WI38 (cell line): ENCODE measurements around the gene KRT9.

Experiments used
- H3K4me3 ChIP-seq: 2 replicates; pipeline ENCODE4 v1.5.1; 2011; ENCODE audit warnings: low read depth, mild to moderate bottlenecking, control low read depth, low read length
- TF ChIP-seq, protein P1 (sequence below): IDR thresholded peaks from 2 replicates; pipeline ENCODE4 v1.5.1; 2012; ENCODE audit warnings: low read depth, mild to moderate bottlenecking, control low read depth, low read length

KRT9 gene

DNA sequence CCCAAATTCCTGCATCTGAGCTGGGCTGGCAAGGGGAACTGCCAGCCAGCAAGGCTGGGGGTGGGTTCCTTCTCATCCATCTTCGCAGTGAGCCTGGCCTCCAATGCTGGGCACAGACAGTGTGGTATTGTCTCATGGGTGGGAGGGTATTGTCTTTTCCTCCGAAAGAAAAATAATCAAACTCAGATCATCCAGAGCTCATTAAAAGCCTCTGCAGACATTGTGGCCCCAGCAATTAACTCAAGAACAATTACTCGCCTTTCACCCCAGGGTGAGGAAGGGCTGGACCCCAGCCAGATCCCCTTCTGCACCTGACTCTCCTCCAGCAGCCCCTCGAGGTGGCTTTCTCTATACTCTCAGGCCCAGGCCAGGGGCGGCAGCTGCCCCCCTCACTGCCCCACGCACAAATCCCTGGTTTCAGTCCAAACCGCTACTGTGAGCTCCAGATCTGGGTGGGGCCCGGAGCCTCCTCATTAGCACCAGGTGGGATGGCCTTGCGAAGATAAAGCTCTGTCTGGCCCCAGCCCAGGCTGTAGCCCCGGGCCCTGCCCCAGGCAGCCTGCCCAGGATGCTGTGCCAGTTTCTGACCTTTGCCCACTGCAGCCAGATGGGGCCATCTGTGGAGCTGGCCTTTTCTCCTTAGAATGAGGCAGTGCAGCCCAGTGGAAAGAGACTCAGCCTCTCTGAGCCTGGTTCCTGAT lies 50.9 kb downstream of the KRT9 start:
- TF ChIP-seq, protein P1, sequence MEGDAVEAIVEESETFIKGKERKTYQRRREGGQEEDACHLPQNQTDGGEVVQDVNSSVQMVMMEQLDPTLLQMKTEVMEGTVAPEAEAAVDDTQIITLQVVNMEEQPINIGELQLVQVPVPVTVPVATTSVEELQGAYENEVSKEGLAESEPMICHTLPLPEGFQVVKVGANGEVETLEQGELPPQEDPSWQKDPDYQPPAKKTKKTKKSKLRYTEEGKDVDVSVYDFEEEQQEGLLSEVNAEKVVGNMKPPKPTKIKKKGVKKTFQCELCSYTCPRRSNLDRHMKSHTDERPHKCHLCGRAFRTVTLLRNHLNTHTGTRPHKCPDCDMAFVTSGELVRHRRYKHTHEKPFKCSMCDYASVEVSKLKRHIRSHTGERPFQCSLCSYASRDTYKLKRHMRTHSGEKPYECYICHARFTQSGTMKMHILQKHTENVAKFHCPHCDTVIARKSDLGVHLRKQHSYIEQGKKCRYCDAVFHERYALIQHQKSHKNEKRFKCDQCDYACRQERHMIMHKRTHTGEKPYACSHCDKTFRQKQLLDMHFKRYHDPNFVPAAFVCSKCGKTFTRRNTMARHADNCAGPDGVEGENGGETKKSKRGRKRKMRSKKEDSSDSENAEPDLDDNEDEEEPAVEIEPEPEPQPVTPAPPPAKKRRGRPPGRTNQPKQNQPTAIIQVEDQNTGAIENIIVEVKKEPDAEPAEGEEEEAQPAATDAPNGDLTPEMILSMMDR: no peak
- H3K4me3 ChIP-seq: no peak overlapping the region

DNA sequence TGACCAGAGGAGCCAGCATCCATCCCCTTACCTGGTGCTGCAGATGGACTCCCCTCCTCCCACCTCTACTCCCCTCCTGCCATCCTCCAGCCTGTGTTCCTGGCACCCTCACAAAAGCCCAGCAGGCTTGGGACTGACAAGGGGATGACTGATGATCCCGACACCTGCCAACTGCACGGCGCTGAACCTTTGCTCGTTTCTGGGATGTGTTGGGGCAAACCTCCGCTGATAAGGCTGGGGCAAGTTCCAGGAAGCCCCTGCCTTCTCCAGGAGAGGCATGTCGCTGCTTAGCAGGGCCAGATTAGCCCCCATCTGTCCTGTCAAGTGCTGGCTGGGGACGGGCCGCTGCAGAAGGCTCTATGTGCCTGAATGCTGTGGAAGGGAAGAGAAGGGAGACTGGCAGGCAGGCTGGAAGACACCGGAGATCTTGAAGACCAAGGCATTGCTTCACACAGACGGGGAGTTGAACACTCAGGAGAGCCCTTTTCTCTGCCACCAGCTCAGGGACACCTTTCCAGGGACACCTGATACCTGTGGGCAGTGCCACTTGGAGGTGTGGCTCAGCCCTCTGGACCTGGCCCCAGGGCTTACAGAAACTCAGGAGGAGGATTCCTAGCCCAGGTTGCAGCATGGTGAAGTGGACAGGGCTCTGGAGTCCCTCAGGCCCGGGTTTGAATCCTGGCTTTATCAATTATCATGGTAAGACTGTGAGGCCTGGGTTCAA lies 52.2 kb downstream of the KRT9 start:
- no peak overlapping the region for H3K4me3 ChIP-seq
- TF ChIP-seq, protein P1: no peak

DNA sequence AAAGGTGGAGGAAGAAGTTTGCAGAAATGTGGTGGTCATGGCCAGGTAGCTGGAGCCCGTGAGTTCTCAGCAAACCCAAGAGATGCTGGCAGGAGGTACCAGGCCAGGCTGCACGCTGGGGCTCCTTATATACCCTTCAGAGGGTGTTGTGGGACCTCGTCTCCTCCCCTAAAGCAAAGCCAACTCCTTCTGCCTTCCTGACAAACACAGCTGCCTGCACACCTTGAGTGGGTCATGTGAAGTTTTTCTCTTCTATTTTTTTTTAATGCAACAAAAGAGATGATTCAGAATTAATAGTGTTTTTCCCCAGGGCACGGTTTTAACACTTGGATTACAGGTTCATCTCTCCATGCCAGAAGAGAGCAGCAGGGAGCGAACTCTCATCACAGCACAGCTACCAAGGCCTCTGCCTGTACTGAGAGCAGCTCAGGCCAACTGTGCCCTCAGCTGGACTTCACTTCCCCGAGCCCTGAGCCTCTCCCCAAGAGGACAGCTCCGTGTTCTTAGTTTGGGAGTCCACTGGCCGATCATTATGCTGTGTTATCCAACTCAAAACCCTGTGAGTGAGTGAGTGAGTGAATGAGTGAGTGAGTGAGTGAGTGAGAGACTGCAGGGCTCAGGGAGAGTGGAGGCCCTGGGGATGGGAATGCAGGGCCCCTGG lies 52.9 kb downstream of the KRT9 start, which contains the start of gene KRT15:
TSS of gene KRT15 (minus strand) at position 102 of the 661 bp plus-strand sequence. CDS start at position 39, 63 bp downstream.
- TF ChIP-seq, protein P1: no peak
- no peak within 1 kb of the TSS for H3K4me3 ChIP-seq

DNA sequence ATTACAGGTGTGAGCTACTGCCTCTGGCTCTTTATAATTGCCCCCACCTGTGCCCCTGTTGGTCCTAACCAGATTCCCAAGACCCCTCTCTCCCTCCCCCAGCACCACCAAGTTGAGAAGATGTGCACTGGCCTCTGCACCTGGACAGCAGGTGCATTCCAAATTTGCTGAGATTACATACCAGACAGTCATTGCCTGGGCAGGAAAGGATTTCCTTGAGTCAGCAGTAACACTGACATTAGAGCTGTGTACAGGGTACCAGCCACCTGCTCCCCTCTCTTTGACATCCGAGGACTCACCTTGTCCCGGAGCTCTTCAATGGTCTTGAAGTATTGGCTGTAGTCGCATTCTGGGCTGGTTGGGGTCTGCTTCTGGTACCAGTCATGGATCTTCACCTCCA lies 53.8 kb downstream of the KRT9 start:
- TF ChIP-seq, protein P1: no peak

DNA sequence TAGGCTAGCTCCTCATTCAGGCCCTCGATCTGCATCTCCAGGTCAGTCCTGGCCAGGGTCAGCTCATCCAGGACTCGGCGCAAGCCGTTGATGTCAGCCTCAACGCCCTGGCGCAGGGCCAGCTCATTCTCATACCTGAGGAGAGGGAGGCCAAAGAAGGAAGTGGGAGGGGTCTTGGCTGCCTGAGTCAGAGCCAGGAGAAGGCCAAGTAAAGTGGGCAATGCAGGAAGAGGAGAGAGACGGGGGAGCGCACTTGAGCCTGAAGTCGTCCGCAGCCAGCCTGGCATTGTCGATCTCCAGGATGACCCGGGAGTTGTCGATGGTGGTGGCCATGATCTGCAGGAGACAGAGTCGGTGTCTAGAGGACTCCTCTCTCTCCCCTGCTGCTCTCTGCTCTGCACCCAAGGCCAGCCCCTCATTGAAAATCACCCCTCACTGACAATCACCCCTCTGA lies 55.0 kb downstream of the KRT9 start:
- H3K4me3 ChIP-seq: no peak overlapping the region
- TF ChIP-seq, protein P1: no peak

More for the DNA sequence above, 53.8 kb downstream of the KRT9 start:
- no peak overlapping the region for H3K4me3 ChIP-seq

DNA sequence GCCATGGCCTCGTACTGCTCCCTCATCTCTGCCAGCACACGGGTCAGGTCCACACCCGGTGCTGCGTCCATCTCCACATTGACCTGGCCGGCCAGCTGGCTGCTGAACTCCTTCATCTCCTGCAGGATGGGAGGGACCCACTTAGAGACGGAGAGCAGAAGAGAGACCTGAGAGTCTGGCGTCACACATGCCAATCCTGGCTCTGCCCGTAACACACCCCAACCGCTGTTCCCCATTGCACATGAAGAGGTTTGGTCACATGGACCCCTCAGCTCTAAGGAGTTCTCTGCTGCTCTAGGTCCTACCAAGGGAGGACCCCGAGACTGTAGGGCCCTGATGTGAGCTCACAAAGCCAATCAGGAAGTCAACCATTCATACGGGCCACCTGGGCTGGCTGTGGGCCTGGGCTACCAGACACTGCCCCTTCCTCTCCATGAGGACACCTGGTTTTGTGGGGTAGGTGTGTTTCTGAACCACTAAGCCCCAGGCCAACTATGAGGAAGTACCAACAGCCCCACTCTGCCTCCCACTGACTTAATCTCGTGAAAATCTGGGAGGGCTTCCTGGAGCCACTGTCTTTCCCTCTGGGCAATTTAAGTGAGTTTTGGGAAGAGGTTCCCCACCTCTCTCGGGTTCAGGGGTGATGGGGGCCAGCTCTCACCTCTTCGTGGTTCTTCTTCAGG lies 55.6 kb downstream of the KRT9 start:
- H3K4me3 ChIP-seq: no peak overlapping the region
- TF ChIP-seq, protein P1: no peak
